ENCODE results near the gene DHRS9.

DNA sequence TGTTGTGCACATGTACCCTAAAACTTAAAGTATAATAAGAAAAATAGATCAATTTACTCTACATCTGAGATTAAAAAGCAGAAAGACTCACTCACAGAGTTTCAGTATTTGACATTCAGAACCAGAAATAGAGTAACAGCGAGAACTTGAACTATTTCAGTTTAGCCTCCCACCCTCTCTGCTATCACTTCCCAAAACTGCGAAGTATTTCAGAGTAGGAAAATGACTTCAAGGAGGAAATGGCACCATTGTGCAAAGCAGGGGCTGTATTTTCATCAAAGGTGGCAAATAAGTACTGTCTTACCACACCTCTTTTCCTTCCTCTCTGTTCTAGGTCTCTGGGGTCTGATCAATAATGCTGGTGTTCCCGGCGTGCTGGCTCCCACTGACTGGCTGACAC lies 13.6 kb downstream of the DHRS9 start:
- TF ChIP-seq, protein P1, sequence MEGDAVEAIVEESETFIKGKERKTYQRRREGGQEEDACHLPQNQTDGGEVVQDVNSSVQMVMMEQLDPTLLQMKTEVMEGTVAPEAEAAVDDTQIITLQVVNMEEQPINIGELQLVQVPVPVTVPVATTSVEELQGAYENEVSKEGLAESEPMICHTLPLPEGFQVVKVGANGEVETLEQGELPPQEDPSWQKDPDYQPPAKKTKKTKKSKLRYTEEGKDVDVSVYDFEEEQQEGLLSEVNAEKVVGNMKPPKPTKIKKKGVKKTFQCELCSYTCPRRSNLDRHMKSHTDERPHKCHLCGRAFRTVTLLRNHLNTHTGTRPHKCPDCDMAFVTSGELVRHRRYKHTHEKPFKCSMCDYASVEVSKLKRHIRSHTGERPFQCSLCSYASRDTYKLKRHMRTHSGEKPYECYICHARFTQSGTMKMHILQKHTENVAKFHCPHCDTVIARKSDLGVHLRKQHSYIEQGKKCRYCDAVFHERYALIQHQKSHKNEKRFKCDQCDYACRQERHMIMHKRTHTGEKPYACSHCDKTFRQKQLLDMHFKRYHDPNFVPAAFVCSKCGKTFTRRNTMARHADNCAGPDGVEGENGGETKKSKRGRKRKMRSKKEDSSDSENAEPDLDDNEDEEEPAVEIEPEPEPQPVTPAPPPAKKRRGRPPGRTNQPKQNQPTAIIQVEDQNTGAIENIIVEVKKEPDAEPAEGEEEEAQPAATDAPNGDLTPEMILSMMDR (conservative IDR thresholded peaks at IDR 0.05) = no peak
- no peak for TF ChIP-seq EZH2 (IDR thresholded peaks at IDR 0.05; ENCODE audit: low read depth)

Data from PC-9 (cell line).